OCI-LY3 (cell line): Measurements from ENCODE around the gene HSD17B12.

ENCODE experiments used
- EZH2phosphoT487 ChIP-seq: fragments of 200-600 bp; shearing (Covaris generic); IDR thresholded peaks from 2 replicates; pipeline ENCODE4 v1.6.1; 2018; ENCODE audit warnings: antibody characterized with exemption, mixed run types, low read depth
- TF ChIP-seq, protein P1 (sequence below): fragments of 200-600, 300-600 bp; sonication (generic); IDR thresholded peaks from 2 replicates; pipeline ENCODE4 v1.5.1; 2014; ENCODE audit warnings: antibody characterized with exemption, low read length, low read depth

DNA sequence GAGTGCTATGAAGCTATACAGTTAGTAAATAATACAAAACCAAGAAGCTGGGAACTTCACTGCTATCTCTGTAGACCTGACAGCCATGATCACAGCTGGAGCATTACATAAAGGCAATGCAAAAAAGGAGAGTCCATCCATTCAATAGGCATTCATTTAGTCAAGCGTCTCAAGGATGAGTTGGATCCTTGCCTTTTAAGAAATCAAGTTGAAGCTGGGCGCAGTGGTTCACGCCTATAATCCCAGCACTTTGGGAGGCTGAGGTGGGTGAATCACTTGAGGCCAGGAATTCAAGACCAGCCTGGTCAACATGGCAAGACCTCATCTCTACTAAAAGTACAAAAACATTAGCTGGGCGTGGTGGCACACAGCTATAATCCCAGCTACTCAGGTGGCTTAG lies 152.0 kb downstream of the HSD17B12 start:
- TF ChIP-seq, protein P1, sequence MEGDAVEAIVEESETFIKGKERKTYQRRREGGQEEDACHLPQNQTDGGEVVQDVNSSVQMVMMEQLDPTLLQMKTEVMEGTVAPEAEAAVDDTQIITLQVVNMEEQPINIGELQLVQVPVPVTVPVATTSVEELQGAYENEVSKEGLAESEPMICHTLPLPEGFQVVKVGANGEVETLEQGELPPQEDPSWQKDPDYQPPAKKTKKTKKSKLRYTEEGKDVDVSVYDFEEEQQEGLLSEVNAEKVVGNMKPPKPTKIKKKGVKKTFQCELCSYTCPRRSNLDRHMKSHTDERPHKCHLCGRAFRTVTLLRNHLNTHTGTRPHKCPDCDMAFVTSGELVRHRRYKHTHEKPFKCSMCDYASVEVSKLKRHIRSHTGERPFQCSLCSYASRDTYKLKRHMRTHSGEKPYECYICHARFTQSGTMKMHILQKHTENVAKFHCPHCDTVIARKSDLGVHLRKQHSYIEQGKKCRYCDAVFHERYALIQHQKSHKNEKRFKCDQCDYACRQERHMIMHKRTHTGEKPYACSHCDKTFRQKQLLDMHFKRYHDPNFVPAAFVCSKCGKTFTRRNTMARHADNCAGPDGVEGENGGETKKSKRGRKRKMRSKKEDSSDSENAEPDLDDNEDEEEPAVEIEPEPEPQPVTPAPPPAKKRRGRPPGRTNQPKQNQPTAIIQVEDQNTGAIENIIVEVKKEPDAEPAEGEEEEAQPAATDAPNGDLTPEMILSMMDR: no peak
- no peak for TF ChIP-seq EZH2phosphoT487
